Head of caudate nucleus (tissue), 42 donors: ENCODE results near the gene NTN4.
"Not testable (repeated sequence)": the region's sequence is repeated elsewhere in the genome, so short reads cannot be mapped to it uniquely, and the experiment has no call there.

ENCODE experiments used
- DNase-seq, 42 donors: peaks; one replicate each; pipeline versions ENCODE4 v3.0.0 to v3.0.0-alpha.2; 2020 to 2021; ENCODE audit warnings: mixed read lengths in 7 of 42
- intact Hi-C: fragments of 100-400 bp; cut with DNase I; formaldehyde crosslinking; loops from one replicate; pipeline ENCODE4 v1.15.0; 2022

NTN4 gene

DNA sequence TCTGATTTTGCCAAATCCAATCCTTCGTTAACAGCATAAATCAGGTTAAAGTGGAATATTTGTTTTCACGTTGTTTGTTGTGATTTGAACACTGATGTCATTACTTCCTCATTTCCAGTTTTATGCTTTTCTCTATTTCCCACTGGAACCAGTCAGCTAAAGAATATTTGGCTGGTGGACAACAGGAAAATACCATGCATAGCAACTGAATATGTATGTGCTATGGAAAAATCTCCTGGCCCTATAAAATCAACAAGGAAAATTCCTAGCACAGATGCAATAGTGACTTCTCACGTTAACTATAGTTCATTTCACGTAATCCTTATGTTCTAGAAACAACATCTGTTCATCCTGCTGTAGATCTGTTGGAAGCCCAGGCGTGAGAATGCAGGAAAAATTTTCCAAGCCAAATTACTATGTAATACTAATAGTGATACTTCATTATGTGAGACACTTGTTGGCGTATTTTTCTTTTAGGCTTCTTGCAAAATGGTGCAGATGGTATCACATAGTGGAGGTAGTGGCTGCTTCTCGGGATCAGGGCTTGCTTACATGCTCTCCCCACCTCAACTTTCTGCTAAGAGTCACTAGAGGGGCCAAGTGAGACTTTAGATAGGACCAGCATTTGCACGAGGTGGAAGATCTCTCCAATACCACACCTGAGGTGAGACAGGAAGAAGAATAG, 153.0 kb downstream of the NTN4 start:
- intact Hi-C loops, result no loop called here
- no peak for DNase-seq

DNA sequence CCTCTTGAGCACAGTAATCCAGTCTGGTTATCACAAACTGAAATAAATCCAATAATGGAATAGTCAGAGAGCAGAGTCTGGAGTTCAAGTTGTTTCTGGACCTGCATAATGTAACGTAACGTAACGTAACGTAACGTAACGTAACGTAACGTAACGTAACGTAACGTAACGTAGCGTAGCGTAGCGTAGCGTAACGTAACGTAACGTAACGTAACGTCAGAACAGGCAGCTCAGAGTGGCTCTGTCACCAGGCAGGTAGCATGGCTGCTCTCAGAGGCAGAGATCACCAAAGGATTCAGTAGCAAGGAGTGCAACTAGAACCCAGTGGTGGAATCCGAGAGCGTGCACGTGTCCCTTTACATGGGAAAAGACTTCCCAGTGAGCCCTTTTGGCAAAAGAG, 153.6 kb downstream of the NTN4 start:
- intact Hi-C loops, result no loop called here
- DNase-seq, result no peak

GRCh38 chr12:95634622-95635621, 155.6 kb downstream of the NTN4 start:
- DNase-seq, result peak in 1 of 42 donors; percentile 29
- intact Hi-C loops, result no loop called here

GRCh38 chr12:95633732-95634465, 156.7 kb downstream of the NTN4 start:
- DNase-seq, result no peak
- intact Hi-C loops, result no loop called here

GRCh38 chr12:95633049-95633731, 157.4 kb downstream of the NTN4 start:
- intact Hi-C loops, result no loop called here
- peak in 4 of 42 donors; percentile 18 to 49 (median 34) for DNase-seq

DNA sequence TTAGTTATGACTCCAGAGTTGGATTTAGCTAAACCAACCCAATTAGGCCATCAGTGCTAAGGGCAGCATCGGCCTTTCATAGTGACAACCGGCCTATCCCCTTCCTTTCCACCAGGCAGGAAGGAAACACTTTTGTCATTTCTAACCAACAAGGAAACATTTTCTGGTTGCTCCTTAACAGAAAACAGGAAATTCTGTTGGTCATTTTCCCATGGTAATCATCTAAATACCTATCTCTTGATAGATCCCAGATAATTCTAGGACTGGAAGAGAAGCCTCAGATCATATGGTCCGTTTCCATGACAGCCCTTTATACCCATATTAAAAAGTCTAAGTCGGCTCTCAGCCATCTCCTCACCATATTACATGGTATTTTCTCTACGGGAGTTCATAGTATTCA, 160.1 kb downstream of the NTN4 start:
- DNase-seq, result no peak
- intact Hi-C loops, result no loop called here

- DNase-seq, result peak in 1 of 42 donors; percentile 39
- intact Hi-C loops, result loop anchor here (10.0 kb wide), 1 partner anchor 185 kb away; no protein-coding TSS in a partner anchor
These were observed 161.2 kb downstream of the NTN4 start for GRCh38 chr12:95629392-95629791.

- DNase-seq, result no peak
- intact Hi-C loops, result loop anchor here (10.0 kb wide), 1 partner anchor 188 kb away; no protein-coding TSS in a partner anchor
These were observed 163.7 kb downstream of the NTN4 start for GRCh38 chr12:95626854-95627253.

GRCh38 chr12:95625012-95625411, 165.6 kb downstream of the NTN4 start:
- DNase-seq, result no peak
- intact Hi-C loops, result loop anchor here (10.0 kb wide), 1 partner anchor 190 kb away; no protein-coding TSS in a partner anchor

GRCh38 chr12:95624589-95624988, 166.0 kb downstream of the NTN4 start:
- intact Hi-C loops, result loop anchor here (10.0 kb wide), 1 partner anchor 190 kb away; no protein-coding TSS in a partner anchor
- no peak for DNase-seq

DNA sequence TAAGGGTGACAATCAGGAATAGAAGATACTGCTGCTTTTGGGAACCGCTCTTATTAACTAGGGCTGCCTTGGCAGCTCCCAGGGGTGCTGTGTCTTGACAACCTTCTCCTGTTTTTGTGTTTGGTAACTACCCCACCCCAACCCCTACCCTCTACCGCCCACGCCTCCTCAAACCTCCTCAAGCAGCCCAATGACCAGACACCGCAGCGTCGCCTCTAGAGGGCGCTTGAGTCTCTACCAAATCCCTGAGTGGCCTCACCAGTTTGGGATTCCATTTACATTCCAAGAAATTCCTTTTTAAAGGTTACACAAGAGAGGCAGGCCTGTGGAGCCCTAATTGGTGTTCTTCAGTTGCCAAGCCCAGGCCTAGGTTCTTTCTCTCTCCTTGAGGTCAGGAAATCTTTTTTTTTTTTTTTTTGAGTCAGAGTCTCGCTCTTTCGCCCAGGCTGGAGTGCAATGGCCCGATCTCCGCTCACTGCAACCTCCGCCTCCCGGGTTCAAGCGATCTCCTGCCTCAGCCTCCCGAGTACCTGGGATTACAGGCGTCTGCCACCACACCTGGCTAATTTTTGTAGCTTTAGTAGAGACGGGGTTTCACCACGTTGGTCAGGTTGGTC, 166.9 kb downstream of the NTN4 start:
- DNase-seq, result peak in 41 of 42 donors; percentile 12 to 81 (median 44)
- intact Hi-C loops, result loop anchor here (10.0 kb wide), 1 partner anchor 191 kb away; no protein-coding TSS in a partner anchor

- no peak for DNase-seq
- intact Hi-C loops, result loop anchor here (10.0 kb wide), 1 partner anchor 192 kb away; no protein-coding TSS in a partner anchor
These were observed 167.7 kb downstream of the NTN4 start for GRCh38 chr12:95622879-95623278.

DNA sequence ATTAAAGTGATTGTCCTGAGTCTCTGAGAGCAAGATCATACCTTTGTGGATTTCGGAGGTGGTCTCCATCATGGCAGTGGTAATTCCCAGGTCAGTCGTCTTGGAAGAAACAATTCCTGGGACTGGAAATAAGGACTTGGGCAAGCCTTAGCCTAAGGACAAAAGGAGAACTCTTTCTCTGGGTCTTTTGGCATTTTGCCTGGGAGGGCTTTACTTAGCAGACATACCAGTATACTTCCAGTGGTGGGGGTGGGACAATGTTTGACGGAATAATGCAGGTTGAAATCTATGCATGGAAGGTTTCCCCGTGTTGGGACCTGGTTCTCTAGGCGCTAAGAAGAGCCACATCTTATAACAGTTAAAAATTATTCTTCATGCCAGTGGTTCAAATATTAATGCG, 168.8 kb downstream of the NTN4 start:
- intact Hi-C loops, result loop anchor here (10.0 kb wide), 1 partner anchor 193 kb away; no protein-coding TSS in a partner anchor

DNA sequence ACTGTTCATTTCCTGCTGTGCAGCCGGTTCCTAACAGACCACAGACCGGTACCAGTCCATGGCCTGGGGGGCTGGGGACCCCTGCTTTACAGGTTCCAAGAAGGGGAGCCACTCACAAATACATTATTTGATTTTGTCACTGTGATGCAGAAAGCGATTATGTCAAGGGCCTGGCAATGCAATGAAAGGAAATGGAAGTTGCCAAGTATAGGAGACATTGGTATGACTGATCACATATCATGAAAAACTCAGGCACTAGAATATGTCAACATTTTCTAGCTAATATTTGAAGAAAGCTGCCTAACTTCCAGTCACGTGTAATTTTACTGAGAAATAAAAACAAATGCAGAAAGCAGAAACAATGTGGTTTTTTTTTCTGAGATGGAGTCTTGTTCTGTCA, 170.4 kb downstream of the NTN4 start:
- intact Hi-C loops, result loop anchor here (10.0 kb wide), 1 partner anchor 195 kb away; no protein-coding TSS in a partner anchor
- peak in 1 of 42 donors; percentile 22 for DNase-seq

More for the DNA sequence above, 168.8 kb downstream of the NTN4 start:
- no peak for DNase-seq

GRCh38 chr12:95616470-95616869, 174.1 kb downstream of the NTN4 start:
- intact Hi-C loops, result not testable (repeated sequence)
- peak in 1 of 42 donors; percentile 10 for DNase-seq

DNA sequence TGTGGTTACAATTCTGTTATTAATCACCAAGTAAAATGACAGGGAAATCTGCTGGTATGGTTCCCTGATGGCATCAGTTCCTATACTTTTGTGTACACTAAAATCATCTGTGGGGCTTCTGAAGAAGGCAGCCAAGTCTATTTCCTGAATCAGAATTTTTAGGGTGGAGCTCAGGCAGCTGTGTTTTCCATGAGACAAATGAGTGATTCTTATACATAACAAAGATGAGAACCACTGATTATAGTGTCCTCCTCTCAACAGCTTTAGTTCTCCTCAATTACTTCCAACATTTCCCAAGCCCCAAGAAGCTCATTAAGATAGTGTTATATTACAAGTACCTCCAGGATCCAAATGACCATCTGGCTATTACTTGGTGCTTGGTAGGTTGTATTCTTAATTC, 174.8 kb downstream of the NTN4 start:
- DNase-seq, result peak in 1 of 42 donors; percentile 9
- intact Hi-C loops, result no loop called here

- DNase-seq, result no peak
- intact Hi-C loops, result no loop called here
These were observed 176.1 kb downstream of the NTN4 start for GRCh38 chr12:95614390-95614982.
